ENCODE measurements around the gene PRR19.
A peak's percentile ranks its signal among the peaks of the same experiment; 100 is the strongest.

The PRR19 gene

GRCh38 chr19:42295831-42296525, 6.0 kb upstream of the PRR19 start:
- Histone ChIP-seq H3K27ac (ENCODE audit: low read depth, low read length, poor library complexity, severe bottlenecking) (peak overlapping the region; percentile 21), H3K9me3 (ENCODE audit: low read length) (no peaks in the 10 kb centered on the region), H3K4me3 (ENCODE audit: low read depth, low read length, poor library complexity, severe bottlenecking) (no peak overlapping the region), H3K4me1 (ENCODE audit: insufficient read depth, low read length, severe bottlenecking) (no peaks in the 10 kb centered on the region), H4K20me1 (ENCODE audit: insufficient read depth, low read length) (no peaks in the 10 kb centered on the region), H3K27me3 (ENCODE audit: insufficient read depth, low read length) (no peaks in the 10 kb centered on the region), H3K9me2 (ENCODE audit: low read depth, low read length) (no peaks in the 10 kb centered on the region), H3K79me2 (ENCODE audit: insufficient read depth, low read length) (no peaks in the 10 kb centered on the region), H3K9ac (ENCODE audit: low read length) (no peak overlapping the region), H3K36me3 (ENCODE audit: insufficient read depth, low read length) (peaks cover 60% of the 10 kb centered on the region), H3K4me2 (ENCODE audit: low read length) (no peak overlapping the region), H3F3A (ENCODE audit: insufficient read depth, low read length) (no peaks in the 10 kb centered on the region), H2AFZ (ENCODE audit: low read length) (no peak overlapping the region)
- TF ChIP-seq CTCF (IDR thresholded peaks at IDR 0.05; ENCODE audit: low read length), result peak; percentile 97
- TF ChIP-seq EZH2 (IDR thresholded peaks at IDR 0.05; ENCODE audit: borderline replicate concordance, low read length), result no peak

DNA sequence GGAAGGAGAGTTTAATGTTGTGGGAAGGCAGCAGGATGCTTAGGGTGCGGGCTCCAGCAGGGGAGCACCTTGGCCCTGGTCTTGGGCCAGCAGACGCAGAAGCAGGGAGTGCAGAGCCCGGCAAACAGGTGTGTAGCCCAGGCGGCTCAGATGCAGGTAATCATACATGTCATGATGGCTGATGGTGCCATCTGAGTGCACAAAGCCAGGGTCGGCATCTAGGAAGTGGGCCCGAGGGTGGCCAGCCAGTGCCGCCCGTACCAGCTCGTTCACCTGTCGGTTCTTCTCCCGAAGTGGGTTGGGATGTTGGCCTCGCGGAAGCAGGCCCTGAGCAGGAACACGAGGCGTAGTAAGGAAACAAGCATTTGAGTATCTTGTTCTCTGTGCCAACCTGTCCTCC, 4.9 kb upstream of the PRR19 start:
- H3K4me2 ChIP-seq (ENCODE audit: low read length), result no peak overlapping the region
- no peak overlapping the region for H3K9ac ChIP-seq (ENCODE audit: low read length)
- no peaks in the 10 kb centered on the region for H3K9me2 ChIP-seq (ENCODE audit: low read depth, low read length)
- H3K4me3 ChIP-seq (ENCODE audit: low read depth, low read length, poor library complexity, severe bottlenecking), result no peak overlapping the region
- peaks cover 8% of the 10 kb centered on the region for H3K4me1 ChIP-seq (ENCODE audit: insufficient read depth, low read length, severe bottlenecking)
- TF ChIP-seq CTCF (IDR thresholded peaks at IDR 0.05; ENCODE audit: low read length), result no peak
- TF ChIP-seq EZH2 (IDR thresholded peaks at IDR 0.05; ENCODE audit: borderline replicate concordance, low read length), result no peak
- no peaks in the 10 kb centered on the region for H4K20me1 ChIP-seq (ENCODE audit: insufficient read depth, low read length)
- no peaks in the 10 kb centered on the region for H3F3A ChIP-seq (ENCODE audit: insufficient read depth, low read length)
- no peak overlapping the region for H2AFZ ChIP-seq (ENCODE audit: low read length)
- H3K79me2 ChIP-seq (ENCODE audit: insufficient read depth, low read length), result no peaks in the 10 kb centered on the region
- H3K9me3 ChIP-seq (ENCODE audit: low read length), result no peaks in the 10 kb centered on the region
- no peak overlapping the region for H3K27ac ChIP-seq (ENCODE audit: low read depth, low read length, poor library complexity, severe bottlenecking)
- peaks cover 50% of the 10 kb centered on the region for H3K36me3 ChIP-seq (ENCODE audit: insufficient read depth, low read length)
- no peaks in the 10 kb centered on the region for H3K27me3 ChIP-seq (ENCODE audit: insufficient read depth, low read length)

- Histone ChIP-seq H3K4me2 (ENCODE audit: low read length) (peak overlapping the region; percentile 92), H4K20me1 (ENCODE audit: insufficient read depth, low read length) (no peaks in the 10 kb centered on the region), H3K27me3 (ENCODE audit: insufficient read depth, low read length) (no peaks in the 10 kb centered on the region), H3K4me1 (ENCODE audit: insufficient read depth, low read length, severe bottlenecking) (peaks cover 15% of the 10 kb centered on the region), H3K4me3 (ENCODE audit: low read depth, low read length, poor library complexity, severe bottlenecking) (peak overlapping the region; percentile 91), H3K36me3 (ENCODE audit: insufficient read depth, low read length) (peaks cover 5% of the 10 kb centered on the region; the same call in 1 of the 2 replicates), H3K79me2 (ENCODE audit: insufficient read depth, low read length) (no peaks in the 10 kb centered on the region), H3F3A (ENCODE audit: insufficient read depth, low read length) (no peaks in the 10 kb centered on the region), H3K27ac (ENCODE audit: low read depth, low read length, poor library complexity, severe bottlenecking) (no peak overlapping the region), H3K9me3 (ENCODE audit: low read length) (no peaks in the 10 kb centered on the region), H3K9me2 (ENCODE audit: low read depth, low read length) (no peaks in the 10 kb centered on the region), H2AFZ (ENCODE audit: low read length) (0 out of 2 replicates have a peak overlapping the region, but pooled peaks have one; percentile 39), H3K9ac (ENCODE audit: low read length) (peak overlapping the region; percentile 93; the same call in 1 of the 2 replicates)
- TF ChIP-seq CTCF (IDR thresholded peaks at IDR 0.05; ENCODE audit: low read length) (no peak), EZH2 (IDR thresholded peaks at IDR 0.05; ENCODE audit: borderline replicate concordance, low read length) (no peak)
These were observed 1.2 kb downstream of the PRR19 start for GRCh38 chr19:42303101-42303464.
